ENCODE data around the gene CACNA2D3.

Gene CACNA2D3

DNA sequence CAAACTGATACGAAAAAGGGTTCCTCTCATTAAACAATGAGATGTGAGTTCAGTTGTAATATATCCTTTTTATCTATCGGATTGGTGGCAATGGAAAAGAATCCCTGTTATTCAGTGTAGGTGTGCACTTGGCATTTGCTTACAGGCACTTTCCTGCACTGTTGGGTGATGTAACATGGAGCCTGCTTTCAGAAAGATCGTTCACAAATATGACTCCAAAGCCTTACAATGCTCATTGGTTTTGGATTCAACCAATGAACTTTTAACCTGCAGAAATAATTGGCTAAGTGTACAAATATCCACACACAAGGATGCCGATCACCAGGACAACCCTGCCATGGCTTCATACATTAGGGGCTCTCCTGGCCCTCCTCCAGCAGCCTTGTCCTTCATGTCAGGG is 996.9 kb downstream of the CACNA2D3 start:
- Mint-ChIP-seq H3K27me3 (no peaks in the 10 kb centered on the region), H3K4me3 (no peak overlapping the region), H3K36me3 (ENCODE audit: low read depth) (no peaks in the 10 kb centered on the region), H3K4me1 (no peaks in the 10 kb centered on the region), H3K9me3 (peaks cover 4% of the 10 kb centered on the region), H3K27ac (no peak overlapping the region)
- no peak for DNase-seq
- ATAC-seq, result no peak

DNA sequence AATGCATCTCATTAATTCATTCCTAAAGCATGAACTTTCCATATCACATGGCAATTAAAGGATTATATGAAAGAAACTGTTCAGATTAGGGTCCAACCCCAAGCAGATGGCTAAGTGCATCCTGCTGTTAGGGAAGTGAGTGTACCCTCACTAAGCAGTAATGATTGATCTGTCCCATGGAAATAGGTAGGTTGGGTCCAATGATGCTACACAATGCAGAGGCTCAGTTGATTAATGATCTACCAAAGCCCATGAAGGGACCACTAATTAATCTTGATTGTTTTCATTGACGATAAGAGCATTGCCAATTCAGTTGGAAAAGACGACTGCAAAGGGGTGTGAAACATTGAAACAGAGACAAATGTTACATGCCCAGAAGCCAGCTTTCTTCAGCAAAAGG is 1000.0 kb downstream of the CACNA2D3 start:
- Mint-ChIP-seq H3K4me1 (no peaks in the 10 kb centered on the region), H3K4me3 (no peak overlapping the region), H3K9me3 (peaks cover 4% of the 10 kb centered on the region), H3K27me3 (no peaks in the 10 kb centered on the region), H3K36me3 (ENCODE audit: low read depth) (no peaks in the 10 kb centered on the region), H3K27ac (no peak overlapping the region)
- DNase-seq (no peak), ATAC-seq (no peak)

Data from activated naive CD8-positive, alpha-beta T cell treated with anti-CD3 and anti-CD28 coated beads, Interleukin-2, amount 50 U/mL, for 24 hours (primary cell).